ENCODE measurements around the gene CDK19. TPM values are rescaled to one million over a fixed set of nuclear protein-coding genes. Genes with fewer than 3 reads are reported as not detected.
"Not testable (repeated sequence)": the region's sequence is repeated elsewhere in the genome, so short reads cannot be mapped to it uniquely, and the experiment has no call there.

Gene CDK19
- total RNA-seq, 6 experiments from 2014 or later = 2.8 to 7.9 (median 5.5) TPM

- DNase-seq (no peak), ATAC-seq (no peak)
- H3K4me3 ChIP-seq = no peak overlapping the region
- H3K4me1 ChIP-seq = no peaks in the 10 kb centered on the region
- no peaks in the 10 kb centered on the region for H3K27me3 ChIP-seq
- no peak overlapping the region for H3K27ac ChIP-seq
- intact Hi-C loops (cut with DNase I) = no loop called here
- no peak for TF ChIP-seq POLR2A (IDR thresholded peaks at IDR 0.05)
- TF ChIP-seq, protein P1, sequence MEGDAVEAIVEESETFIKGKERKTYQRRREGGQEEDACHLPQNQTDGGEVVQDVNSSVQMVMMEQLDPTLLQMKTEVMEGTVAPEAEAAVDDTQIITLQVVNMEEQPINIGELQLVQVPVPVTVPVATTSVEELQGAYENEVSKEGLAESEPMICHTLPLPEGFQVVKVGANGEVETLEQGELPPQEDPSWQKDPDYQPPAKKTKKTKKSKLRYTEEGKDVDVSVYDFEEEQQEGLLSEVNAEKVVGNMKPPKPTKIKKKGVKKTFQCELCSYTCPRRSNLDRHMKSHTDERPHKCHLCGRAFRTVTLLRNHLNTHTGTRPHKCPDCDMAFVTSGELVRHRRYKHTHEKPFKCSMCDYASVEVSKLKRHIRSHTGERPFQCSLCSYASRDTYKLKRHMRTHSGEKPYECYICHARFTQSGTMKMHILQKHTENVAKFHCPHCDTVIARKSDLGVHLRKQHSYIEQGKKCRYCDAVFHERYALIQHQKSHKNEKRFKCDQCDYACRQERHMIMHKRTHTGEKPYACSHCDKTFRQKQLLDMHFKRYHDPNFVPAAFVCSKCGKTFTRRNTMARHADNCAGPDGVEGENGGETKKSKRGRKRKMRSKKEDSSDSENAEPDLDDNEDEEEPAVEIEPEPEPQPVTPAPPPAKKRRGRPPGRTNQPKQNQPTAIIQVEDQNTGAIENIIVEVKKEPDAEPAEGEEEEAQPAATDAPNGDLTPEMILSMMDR (IDR thresholded peaks at IDR 0.05) = no peak
- no peaks in the 10 kb centered on the region for H3K36me3 ChIP-seq
- no peaks in the 10 kb centered on the region for H3K9me3 ChIP-seq
- WGBS (ENCODE audit: insufficient coverage, low coverage, low lambda C conversion rate, missing lambda C conversion rate) = 97% methylated on average over 4 of the region's 4 CpGs
Observed at GRCh38 chr6:110606151-110606550, 209.1 kb downstream of the CDK19 start.

DNA sequence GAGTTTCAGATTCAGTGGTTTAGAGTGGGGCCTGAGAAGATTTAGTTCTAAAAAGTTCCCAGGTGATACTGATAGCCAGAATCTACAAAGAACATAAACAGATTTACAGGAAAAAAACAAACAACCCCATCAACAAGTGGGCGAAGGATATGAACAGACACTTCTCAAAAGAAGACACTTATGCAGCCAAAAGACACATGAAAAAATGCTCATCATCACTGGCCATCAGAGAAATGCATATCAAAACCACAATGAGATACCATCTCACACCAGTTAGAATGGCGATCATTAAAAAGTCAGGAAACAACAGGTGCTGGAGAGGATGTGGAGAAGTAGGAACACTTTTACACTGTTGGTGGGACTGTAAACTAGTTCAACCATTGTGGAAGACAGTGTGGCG, 214.6 kb downstream of the CDK19 start:
- intact Hi-C loops (cut with DNase I); H3K27ac ChIP-seq: not testable (repeated sequence)

DNA sequence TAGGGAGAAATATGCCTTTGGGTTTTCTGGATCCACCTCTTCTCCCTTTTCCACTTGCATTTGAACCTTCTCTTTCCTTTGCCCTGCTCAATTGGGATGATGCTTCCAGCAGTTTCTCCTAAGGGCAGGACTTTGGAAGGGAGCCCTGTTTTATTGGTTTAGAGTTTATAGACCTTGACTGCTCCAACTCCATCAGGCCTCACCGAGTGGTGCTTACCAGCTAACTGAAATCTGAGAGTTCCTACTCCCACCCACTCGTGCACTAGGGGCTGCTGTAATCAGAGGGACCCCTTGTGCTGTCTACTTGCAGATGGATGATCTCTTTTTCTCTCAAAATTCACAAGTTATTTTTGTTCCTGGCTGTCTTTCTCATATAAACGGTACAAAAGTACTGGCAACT, 217.5 kb downstream of the CDK19 start:
- H3K4me1 ChIP-seq = no peaks in the 10 kb centered on the region
- TF ChIP-seq POLR2A (IDR thresholded peaks at IDR 0.05) = no peak
- TF ChIP-seq, protein P1 (IDR thresholded peaks at IDR 0.05) = no peak
- 84% methylated on average over 3 of the region's 3 CpGs for whole genome bisulfite sequencing (ENCODE audit: insufficient coverage, low coverage, low lambda C conversion rate, missing lambda C conversion rate)
- H3K4me3 ChIP-seq = no peak overlapping the region
- no peak for DNase-seq
- H3K9me3 ChIP-seq = no peaks in the 10 kb centered on the region
- no peak overlapping the region for H3K27ac ChIP-seq
- intact Hi-C loops (cut with DNase I) = no loop called here
- no peaks in the 10 kb centered on the region for H3K27me3 ChIP-seq
- H3K36me3 ChIP-seq = no peaks in the 10 kb centered on the region
- no peak for ATAC-seq

More for the DNA sequence above, 214.6 kb downstream of the CDK19 start:
- not testable (repeated sequence) for DNase-seq, ATAC-seq, H3K4me1 ChIP-seq, H3K36me3 ChIP-seq, H3K9me3 ChIP-seq, H3K27me3 ChIP-seq, H3K4me3 ChIP-seq
- WGBS (ENCODE audit: insufficient coverage, low coverage, low lambda C conversion rate, missing lambda C conversion rate) = 100% methylated on average over 2 of the region's 3 CpGs

DNA sequence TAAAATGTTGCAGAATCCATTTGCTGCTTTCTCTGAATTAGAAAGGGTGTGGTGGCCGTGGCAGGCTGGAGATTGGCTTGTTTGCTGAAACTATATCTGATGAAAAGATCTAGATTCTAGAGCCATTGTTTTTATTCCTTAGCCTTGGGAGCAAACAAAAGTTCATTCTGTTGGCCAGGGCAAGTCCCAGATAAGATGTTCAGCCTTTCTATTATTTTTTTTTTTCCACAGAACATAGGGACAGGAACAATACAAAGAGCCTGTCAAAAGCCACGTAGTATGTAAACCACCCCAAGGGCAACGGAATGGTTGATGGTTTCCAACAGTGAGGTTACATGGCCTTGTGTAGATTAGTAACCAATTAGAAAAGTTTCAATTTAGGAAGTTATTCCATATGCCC, 218.9 kb downstream of the CDK19 start:
- DNase-seq (no peak), ATAC-seq (no peak)
- Histone ChIP-seq H3K9me3 (no peaks in the 10 kb centered on the region), H3K36me3 (no peaks in the 10 kb centered on the region), H3K4me1 (no peaks in the 10 kb centered on the region), H3K27me3 (no peaks in the 10 kb centered on the region), H3K27ac (no peak overlapping the region), H3K4me3 (no peak overlapping the region)
- intact Hi-C loops (cut with DNase I) = no loop called here
- 80% methylated on average over 3 of the region's 3 CpGs for WGBS (ENCODE audit: insufficient coverage, low coverage, low lambda C conversion rate, missing lambda C conversion rate)
- no peak for TF ChIP-seq POLR2A (IDR thresholded peaks at IDR 0.05)
- TF ChIP-seq, protein P1 (IDR thresholded peaks at IDR 0.05) = no peak

DNA sequence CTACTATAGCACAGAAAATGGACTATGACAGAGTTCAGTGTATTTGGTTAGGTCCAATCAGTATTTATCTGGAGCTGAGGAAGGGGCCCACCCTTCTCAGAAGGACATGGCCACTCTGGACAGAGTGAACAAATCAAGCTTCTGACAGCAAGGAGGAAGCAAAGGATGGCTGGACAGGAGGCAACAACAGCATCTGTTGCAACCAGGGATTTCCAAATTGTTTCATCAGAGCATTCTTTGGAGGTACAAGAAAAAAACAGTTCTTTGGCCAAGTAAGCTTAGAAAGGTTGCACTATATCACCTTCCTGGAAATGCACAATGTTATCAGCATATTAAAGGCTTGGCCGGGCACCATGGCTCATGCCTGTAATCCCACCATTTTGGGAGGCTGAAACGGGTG, 220.2 kb downstream of the CDK19 start:
- no peaks in the 10 kb centered on the region for H3K4me1 ChIP-seq
- H3K4me3 ChIP-seq = no peak overlapping the region
- H3K27ac ChIP-seq = no peak overlapping the region
- no peak for ATAC-seq
- intact Hi-C loops (cut with DNase I) = no loop called here
- no peak for TF ChIP-seq POLR2A (IDR thresholded peaks at IDR 0.05)
- TF ChIP-seq, protein P1 (IDR thresholded peaks at IDR 0.05) = no peak
- no peaks in the 10 kb centered on the region for H3K9me3 ChIP-seq
- WGBS (ENCODE audit: insufficient coverage, low coverage, low lambda C conversion rate, missing lambda C conversion rate) = 67% methylated on average over 2 of the region's 2 CpGs
- no peaks in the 10 kb centered on the region for H3K36me3 ChIP-seq
- no peak for DNase-seq
- no peaks in the 10 kb centered on the region for H3K27me3 ChIP-seq

Measured in right lobe of liver (tissue), 6 donors.